HG03196 (cell line): Measurements from ENCODE around the gene ATP6V0B.

Source experiments
- ATAC-seq: cut with Tn5 transposase; IDR thresholded peaks from one replicate; pipeline ENCODE4 v1.9.1; 2021; ENCODE audit not compliant: unreplicated experiment

The ATP6V0B gene

GRCh38 chr1:44025816-44026215, 51.1 kb downstream of the ATP6V0B start:
- no peak for ATAC-seq

DNA sequence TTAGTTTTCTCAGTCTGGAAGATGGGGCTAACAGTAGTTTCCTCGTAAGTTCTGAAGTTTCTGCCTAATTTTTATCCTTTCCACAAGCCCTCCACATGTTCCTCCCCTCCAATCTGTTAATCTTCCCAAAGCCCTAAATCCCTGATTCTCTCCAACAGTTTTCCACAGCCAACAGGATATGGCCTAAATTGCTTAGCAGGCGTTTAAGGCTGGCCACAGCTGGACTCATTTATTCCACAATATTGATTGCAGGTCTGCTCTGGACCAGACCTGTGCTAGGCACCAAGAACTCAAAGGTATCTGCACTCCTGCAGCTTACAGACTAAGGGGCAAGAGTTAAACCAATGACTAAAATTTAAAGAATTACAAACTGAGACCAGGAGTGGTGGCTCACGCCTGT, 52.6 kb downstream of the ATP6V0B start:
- ATAC-seq = no peak
